IMR-90 (cell line): ENCODE results near the gene APAF1. TPM values are rescaled to one million over a fixed set of nuclear protein-coding genes. Genes with fewer than 3 reads are reported as not detected.

ENCODE experiments used
- ATAC-seq: fragments of 200-7000 bp; cut with Tn5 transposase; 2 replicates; pipeline ENCODE4 v1.9.1; 2020; ENCODE audit warnings: low read depth, mild to moderate bottlenecking, moderate library complexity
- BruUV-seq: library from RNA; stranded (reverse); fragments of 400-500 nt; replicated peaks from 2 replicates; lab custom pipeline; 2021; lab: Mats Ljungman, UMichigan
- CTCF ChIA-PET: fragments of 300-600 bp; formaldehyde crosslinking; extraction: SDS; loops from one replicate; lab custom pipeline; 2021; ENCODE audit warnings: antibody characterized with exemption; lab: Yijun Ruan, JAX
- POLR2A ChIA-PET: fragments of 300-600 bp; sonication (Branson Sonifier 250); formaldehyde crosslinking; loops from one replicate; lab custom pipeline; 2022; ENCODE audit warnings: antibody characterized with exemption; ENCODE audit not compliant: unreplicated experiment; lab: Charles Lee
- DNase-seq: peaks from one replicate; pipeline ENCODE4 v3.0.0; 2013
- H2AFZ ChIP-seq: replicated peaks from 2 replicates; pipeline ENCODE3; 2013; ENCODE audit warnings: low read length, mild to moderate bottlenecking; ENCODE audit not compliant: poor library complexity
- H2AK5ac ChIP-seq: 2 replicates; pipeline ENCODE4 v1.6.1; 2013; ENCODE audit warnings: low read depth, low read length, inconsistent platforms
- H2AK9ac ChIP-seq: replicated peaks from 2 replicates; pipeline ENCODE3; 2013; ENCODE audit warnings: mild to moderate bottlenecking, low read depth, low read length, moderate library complexity; ENCODE audit not compliant: poor library complexity
- H2BK120ac ChIP-seq: 2 replicates; pipeline ENCODE4 v1.6.1; 2013; ENCODE audit warnings: low read depth, low read length, inconsistent platforms
- H2BK15ac ChIP-seq: 3 replicates; pipeline ENCODE4 v1.6.1; 2013; ENCODE audit warnings: low read depth, low read length, inconsistent platforms
- H2BK20ac ChIP-seq: 2 replicates; pipeline ENCODE4 v1.6.1; 2013; ENCODE audit warnings: low read depth, mild to moderate bottlenecking, inconsistent platforms, low read length, moderate library complexity
- H2BK5ac ChIP-seq: 2 replicates; pipeline ENCODE4 v1.6.1; 2013; ENCODE audit warnings: mild to moderate bottlenecking, low read depth, low read length, inconsistent platforms; ENCODE audit not compliant: poor library complexity, severe bottlenecking
- H3K14ac ChIP-seq: replicated peaks from 2 replicates; pipeline ENCODE4 v1.6.1; 2013; ENCODE audit warnings: low read depth, low read length, inconsistent platforms
- H3K18ac ChIP-seq: 2 replicates; pipeline ENCODE4 v1.6.1; 2013; ENCODE audit warnings: low read depth, low read length, control low read depth
- H3K23ac ChIP-seq: 2 replicates; pipeline ENCODE4 v1.6.1; 2013; ENCODE audit warnings: low read depth, low read length, inconsistent platforms
- H3K27ac ChIP-seq: 2 replicates; pipeline ENCODE4 v1.5.1; 2013; ENCODE audit warnings: mild to moderate bottlenecking, control low read depth, low read length; ENCODE audit not compliant: insufficient read depth
- H3K27me3 ChIP-seq: 2 replicates; pipeline ENCODE4 v1.6.1; 2013; ENCODE audit warnings: low read length; ENCODE audit not compliant: control insufficient read depth, insufficient read depth
- H3K36me3 ChIP-seq: 2 replicates; pipeline ENCODE4 v1.6.1; 2013; ENCODE audit warnings: low read length, mixed read lengths; ENCODE audit not compliant: control insufficient read depth, insufficient read depth
- H3K4ac ChIP-seq: 2 replicates; pipeline ENCODE4 v1.6.1; 2013; ENCODE audit warnings: low read depth, low read length, inconsistent platforms
- H3K4me1 ChIP-seq: 2 replicates; pipeline ENCODE4 v1.6.1; 2013; ENCODE audit warnings: low read length, mixed read lengths; ENCODE audit not compliant: control insufficient read depth, insufficient read depth
- H3K4me2 ChIP-seq: 2 replicates; pipeline ENCODE4 v1.6.1; 2013; ENCODE audit warnings: low read depth, mild to moderate bottlenecking, control low read depth, low read length, moderate library complexity
- H3K4me3 ChIP-seq: 2 replicates; pipeline ENCODE4 v1.5.1; 2013; ENCODE audit warnings: low read depth, mild to moderate bottlenecking, control low read depth, low read length, moderate library complexity; ENCODE audit not compliant: insufficient read depth
- H3K56ac ChIP-seq: 2 replicates; pipeline ENCODE4 v1.6.1; 2013; ENCODE audit warnings: low read length, inconsistent platforms; ENCODE audit not compliant: insufficient read depth; ENCODE audit errors: extremely low read depth
- H3K79me1 ChIP-seq, 2 experiments: 2 replicates each; pipeline ENCODE4 v1.6.1; 2013; ENCODE audit warnings: low read length in 2 of 2, inconsistent platforms in 1 of 2, low read depth in 1 of 2
- H3K9ac ChIP-seq: 2 replicates; pipeline ENCODE4 v1.6.1; 2013; ENCODE audit warnings: low read depth, low read length, control low read depth
- H3K9me1 ChIP-seq: 2 replicates; pipeline ENCODE4 v1.6.1; 2013; ENCODE audit warnings: low read length, inconsistent platforms; ENCODE audit not compliant: insufficient read depth
- H3K9me3 ChIP-seq: 2 replicates; pipeline ENCODE4 v1.6.1; 2013; ENCODE audit warnings: low read length; ENCODE audit not compliant: control insufficient read depth, insufficient read depth
- H4K20me1 ChIP-seq: 2 replicates; pipeline ENCODE4 v1.6.1; 2013; ENCODE audit warnings: low read length, inconsistent platforms; ENCODE audit not compliant: insufficient read depth
- H4K5ac ChIP-seq: 2 replicates; pipeline ENCODE4 v1.6.1; 2013; ENCODE audit warnings: mild to moderate bottlenecking, low read depth, low read length, control low read depth
- H4K8ac ChIP-seq, 2 experiments: 2 replicates each; pipeline ENCODE4 v1.6.1; 2013; ENCODE audit warnings: low read depth in 2 of 2, low read length in 2 of 2, control low read depth in 1 of 2, inconsistent platforms in 1 of 2
- H4K91ac ChIP-seq: 2 replicates; pipeline ENCODE4 v1.6.1; 2013; ENCODE audit warnings: low read depth, low read length, inconsistent platforms; ENCODE audit not compliant: insufficient read depth
- BHLHE40 ChIP-seq: fragments of 150-350 bp; IDR thresholded peaks from 2 replicates; pipeline ENCODE4 v1.6.1; 2016; ENCODE audit warnings: mild to moderate bottlenecking, low read depth, low read length
- CEBPB ChIP-seq: IDR thresholded peaks from 2 replicates; pipeline ENCODE4 v1.6.1; 2012; ENCODE audit warnings: low read depth, low read length, improper control_type of control experiment
- CHD1 ChIP-seq: IDR thresholded peaks from 2 replicates; pipeline ENCODE4 v1.6.1; 2012; ENCODE audit warnings: low read depth, low read length, improper control_type of control experiment
- CTCF ChIP-seq: conservative IDR thresholded peaks from 2 replicates; pipeline ENCODE4 v1.5.1; 2012; ENCODE audit warnings: mild to moderate bottlenecking, low read depth, low read length, improper control_type of control experiment
- ELK1 ChIP-seq: fragments of 150-350 bp; IDR thresholded peaks from 2 replicates; pipeline ENCODE4 v1.6.1; 2016; ENCODE audit warnings: low read depth, mild to moderate bottlenecking, low read length, moderate library complexity, borderline replicate concordance
- FOS ChIP-seq: fragments of 150-350 bp; IDR thresholded peaks from 2 replicates; pipeline ENCODE4 v1.6.1; 2016; ENCODE audit warnings: low read depth, low read length
- MAFK ChIP-seq: IDR thresholded peaks from 2 replicates; pipeline ENCODE4 v1.6.1; 2012; ENCODE audit warnings: low read depth, low read length, improper control_type of control experiment
- MAZ ChIP-seq: IDR thresholded peaks from 2 replicates; pipeline ENCODE4 v1.6.1; 2012; ENCODE audit warnings: low read depth, mild to moderate bottlenecking, low read length, improper control_type of control experiment, moderate library complexity, borderline replicate concordance
- NFE2L2 ChIP-seq: fragments of 150-350 bp; IDR thresholded peaks from 2 replicates; pipeline ENCODE4 v1.6.1; 2016; ENCODE audit warnings: low read depth, mild to moderate bottlenecking, low read length
- POLR2A ChIP-seq: IDR thresholded peaks from 2 replicates; pipeline ENCODE4 v1.6.1; 2012; ENCODE audit warnings: mild to moderate bottlenecking, low read depth, low read length
- RAD21 ChIP-seq: IDR thresholded peaks from 2 replicates; pipeline ENCODE4 v1.6.1; 2012; ENCODE audit warnings: low read length, improper control_type of control experiment
- RFX5 ChIP-seq: IDR thresholded peaks from 2 replicates; pipeline ENCODE4 v1.8.0; 2012; ENCODE audit warnings: low read depth, mild to moderate bottlenecking, low read length, moderate library complexity
- USF2 ChIP-seq: fragments of 150-350 bp; IDR thresholded peaks from 2 replicates; pipeline ENCODE4 v1.6.1; 2017; ENCODE audit warnings: mild to moderate bottlenecking, antibody characterized with exemption, low read length, low read depth
- dilution Hi-C: fragments of 300-500 bp; cut with HindIII; formaldehyde crosslinking; loops from one replicate; pipeline ENCODE4 v1.14.3; 2018; ENCODE audit warnings: low sequenced_read_pairs; ENCODE audit not compliant: unreplicated experiment
- in situ Hi-C: fragments of 300-500 bp; cut with MboI; formaldehyde crosslinking; loops from 3 replicates; pipeline ENCODE4 v1.14.3; 2019; ENCODE audit warnings: low sequenced_read_pairs, inconsistent platforms, mixed read lengths
- intact Hi-C: fragments of 100-400 bp; cut with micrococcal nuclease; formaldehyde crosslinking; loops from 2 replicates; pipeline ENCODE4 v1.10.0; 2022
- polyA plus RNA-seq, 3 experiments: library from polyadenylated mRNA; depleted of rRNA; stranded (reverse); fragments of >200 nt; gene quantifications; 2 replicates each; pipeline ENCODE4 v1.2.3, GENCODE V29; 2012; ENCODE audit warnings: low replicate concordance in 1 of 3
- total RNA-seq: library from RNA; depleted of rRNA; stranded (reverse); fragments of >200 nt; gene quantifications from 2 replicates; pipeline ENCODE4 v1.2.3, GENCODE V29; 2012

APAF1 gene
- total and polyA plus RNA-seq, 2 of the 4 experiments (the other 2 are of a cell fraction), result 10.9 to 32.8 TPM

- Histone ChIP-seq H3K36me3 (peaks cover 32% of the 10 kb centered on the region), H3K27ac (no peak overlapping the region), H3K79me1 (peaks cover 2 to 10% of the 10 kb centered on the region in 2 experiments), H3K4me1 (no peaks in the 10 kb centered on the region), H3K4me3 (no peak overlapping the region), H2BK120ac (no peak overlapping the region), H2BK20ac (no peak overlapping the region), H4K20me1 (no peaks in the 10 kb centered on the region), H2BK5ac (no peak overlapping the region), H3K9me3 (no peaks in the 10 kb centered on the region), H3K27me3 (no peaks in the 10 kb centered on the region), H3K14ac (no peak overlapping the region), H2AK9ac (no peak overlapping the region), H3K56ac (no peak overlapping the region), H3K23ac (no peak overlapping the region), H3K9ac (no peak overlapping the region), H2AFZ (no peak overlapping the region), H3K9me1 (no peaks in the 10 kb centered on the region), H4K91ac (no peak overlapping the region), H2AK5ac (no peak overlapping the region), H3K18ac (no peak overlapping the region), H4K5ac (no peak overlapping the region), H3K4ac (no peak overlapping the region), H2BK15ac (no peak overlapping the region), H4K8ac (no peak overlapping the region), H3K4me2 (no peak overlapping the region)
- ChIA-PET CTCF (interaction anchor here (0.7 kb wide), 1 partner anchor 24 kb away, joined by 3 read pairs; no protein-coding TSS in a partner anchor), POLR2A (no interaction called here)
- TF ChIP-seq POLR2A (no peak), CEBPB (no peak), MAZ (no peak), ELK1 (no peak), BHLHE40 (no peak), NFE2L2 (no peak), RFX5 (no peak), RAD21 (no peak), CTCF (no peak), USF2 (no peak), FOS (no peak), CHD1 (no peak), MAFK (no peak)
- ATAC-seq (no peak), DNase-seq (no peak)
- dilution Hi-C loops, result no loop called here
- in situ Hi-C loops, result no loop called here
- BruUV-seq, result TSS peak; percentile 24
- intact Hi-C loops, result no loop called here
Observed at GRCh38 chr12:98674841-98675240, 29.8 kb downstream of the APAF1 start.
